SIG-M5 treated with dmso at 0.1 percent for 504 hours (cell line): ENCODE data around the gene ATG16L1.
A peak's percentile ranks its signal among the peaks of the same experiment; 100 is the strongest.

Source experiments
- DNase-seq: peaks from one replicate; lab custom pipeline; 2025; ENCODE audit not compliant: unreplicated experiment; lab: John Stamatoyannopoulos, UW

The ATG16L1 gene

DNA sequence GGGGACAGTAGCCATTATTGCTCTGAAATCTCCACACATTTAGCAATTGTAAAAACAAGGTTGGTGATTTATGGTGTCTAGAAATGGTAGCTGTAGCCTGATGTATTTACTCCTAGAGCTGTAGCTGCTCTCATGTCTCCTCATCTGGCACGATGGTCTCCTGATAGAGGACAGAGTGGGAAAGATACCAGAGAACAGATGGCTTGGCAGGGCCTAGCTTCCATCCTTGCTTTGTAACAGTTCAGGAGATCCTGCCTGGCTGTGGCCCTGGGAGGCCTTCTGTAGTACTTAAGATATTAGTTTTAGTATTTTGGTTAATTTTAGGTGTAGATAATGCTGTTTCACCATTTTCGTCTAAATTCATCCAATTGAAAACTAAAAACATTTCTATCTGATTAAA lies 6.7 kb downstream of the ATG16L1 start:
- DNase-seq: no peak

DNA sequence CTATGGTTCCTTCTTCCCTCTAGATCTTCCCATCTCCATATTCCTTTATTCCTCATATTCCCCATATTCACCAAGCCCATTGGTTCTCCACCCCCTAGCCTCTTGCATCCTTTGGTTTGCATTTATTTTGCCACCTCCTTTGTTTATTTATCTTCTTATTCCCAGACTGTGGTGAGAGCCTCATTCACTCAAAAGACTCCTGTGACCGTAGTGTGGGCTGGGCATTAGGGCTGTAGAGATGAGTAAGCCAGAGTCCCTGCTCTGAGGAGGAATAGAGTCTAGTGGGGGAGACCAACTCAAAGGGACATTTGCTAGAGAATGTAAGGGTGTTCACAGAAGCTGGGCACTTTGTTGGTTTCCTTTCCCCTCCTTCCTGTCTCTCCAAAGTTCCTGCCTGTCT lies 8.3 kb downstream of the ATG16L1 start:
- no peak for DNase-seq

DNA sequence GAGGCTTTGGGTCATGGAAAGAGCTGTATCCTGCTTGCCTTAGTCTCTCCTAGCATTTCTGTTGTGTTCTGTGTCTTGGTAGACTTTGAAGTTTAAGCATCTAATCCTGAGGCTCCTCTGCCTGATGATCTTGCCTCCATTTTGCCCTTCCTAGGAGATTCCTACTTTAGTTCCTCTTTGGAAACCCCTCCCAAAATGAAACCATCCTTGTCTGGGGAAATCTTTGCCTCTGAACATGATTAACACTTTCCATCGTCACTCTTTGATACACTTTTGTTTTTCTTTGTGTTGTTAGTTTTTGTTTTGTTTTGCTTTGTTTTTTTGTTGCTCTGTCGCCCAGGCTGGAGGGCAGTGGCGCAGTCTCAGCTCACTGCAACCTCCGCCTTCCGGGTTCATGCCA lies 9.2 kb downstream of the ATG16L1 start:
- no peak for DNase-seq

DNA sequence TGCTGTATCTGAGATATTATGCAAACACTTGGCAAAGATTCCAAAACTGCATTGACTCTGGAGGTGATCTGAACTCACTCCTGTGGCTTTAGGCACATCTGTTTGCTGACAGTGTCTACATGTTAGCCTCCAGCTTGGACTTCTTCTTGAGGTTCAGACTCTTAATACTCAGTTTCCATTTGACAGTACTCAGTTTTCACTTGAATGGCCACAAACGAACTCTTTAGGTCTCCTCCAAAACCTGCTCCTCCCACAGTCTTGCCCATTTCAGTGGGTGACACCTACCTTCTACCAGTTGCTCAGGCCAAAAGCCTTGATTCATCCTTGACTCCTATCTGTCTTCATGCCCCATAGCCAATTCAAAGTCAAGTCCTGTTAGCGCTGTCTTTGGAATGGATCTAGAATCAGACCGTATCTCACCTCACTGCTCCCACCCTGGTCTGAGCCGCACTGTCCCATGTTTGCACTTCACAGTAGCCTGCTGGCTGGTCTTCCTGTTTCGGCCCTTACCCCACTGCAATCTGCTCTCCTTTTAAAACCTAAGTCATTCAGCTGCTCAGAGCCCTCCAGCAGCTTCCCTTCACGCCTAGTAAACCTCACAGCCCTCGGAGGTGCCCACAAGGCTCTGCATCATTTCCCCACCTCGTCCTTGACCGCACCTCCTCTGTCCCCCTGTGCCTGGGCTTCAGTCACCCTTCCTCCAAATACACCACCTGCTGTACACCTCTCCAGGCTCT lies 10.5 kb downstream of the ATG16L1 start:
- no peak for DNase-seq

DNA sequence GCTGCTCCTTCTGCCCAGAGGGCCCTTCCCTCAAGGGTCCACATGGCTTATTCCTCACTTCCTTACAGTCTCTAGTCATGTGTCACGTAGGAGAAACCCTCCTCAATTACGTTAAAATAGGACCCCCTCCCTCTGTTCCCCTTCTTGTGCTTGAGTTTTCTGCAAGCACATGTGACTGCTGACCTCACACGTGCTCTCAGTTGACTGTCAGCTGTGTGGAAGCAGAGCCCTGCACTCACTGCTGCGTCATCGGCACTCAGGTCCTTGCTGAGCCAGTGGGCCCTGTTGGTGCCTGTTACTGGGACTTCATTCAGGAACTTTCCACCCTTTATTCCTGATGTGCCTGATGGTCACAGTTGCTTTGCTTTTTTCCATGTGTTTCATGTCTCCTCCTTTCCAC lies 11.1 kb downstream of the ATG16L1 start:
- no peak for DNase-seq

DNA sequence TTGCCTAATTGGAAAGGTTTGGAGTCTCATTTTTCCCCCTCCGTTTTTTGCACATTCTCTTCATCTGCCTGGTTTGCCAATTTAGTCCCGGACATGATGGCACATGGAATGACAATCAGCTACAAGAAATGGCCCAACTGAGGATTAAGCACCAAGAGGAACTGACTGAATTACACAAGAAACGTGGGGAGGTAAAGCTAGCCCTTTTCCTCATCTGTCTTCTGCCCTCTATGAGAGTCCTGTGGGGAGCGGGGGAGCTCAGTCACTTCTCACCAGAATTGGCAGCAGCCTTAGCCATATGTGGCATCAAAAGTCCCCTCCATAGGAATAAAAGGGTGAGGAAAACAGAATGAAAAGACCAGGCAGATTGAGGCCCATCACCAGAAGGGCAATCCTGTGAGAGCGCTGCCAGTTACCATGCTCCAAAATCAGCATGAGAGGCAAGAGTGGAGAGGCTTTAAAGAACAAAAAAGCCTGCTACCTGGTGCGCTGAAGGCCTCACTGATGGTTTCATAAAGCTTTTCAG lies 11.6 kb downstream of the ATG16L1 start:
- no peak for DNase-seq

DNA sequence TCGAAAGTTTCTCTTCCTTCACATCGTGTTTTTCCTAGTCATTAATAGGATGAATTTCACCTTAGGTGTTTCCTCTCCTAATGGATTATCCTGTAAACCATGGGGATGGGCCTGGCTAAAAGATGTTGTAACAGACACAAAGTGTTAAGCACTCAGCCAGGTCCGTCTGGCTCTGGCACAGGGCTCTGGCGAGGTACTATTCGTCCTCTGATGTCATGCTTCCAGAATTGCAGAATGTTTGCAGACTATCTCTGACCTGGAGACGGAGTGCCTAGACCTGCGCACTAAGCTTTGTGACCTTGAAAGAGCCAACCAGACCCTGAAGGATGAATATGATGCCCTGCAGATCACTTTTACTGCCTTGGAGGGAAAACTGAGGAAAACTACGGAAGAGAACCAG lies 13.2 kb downstream of the ATG16L1 start:
- no peak for DNase-seq

DNA sequence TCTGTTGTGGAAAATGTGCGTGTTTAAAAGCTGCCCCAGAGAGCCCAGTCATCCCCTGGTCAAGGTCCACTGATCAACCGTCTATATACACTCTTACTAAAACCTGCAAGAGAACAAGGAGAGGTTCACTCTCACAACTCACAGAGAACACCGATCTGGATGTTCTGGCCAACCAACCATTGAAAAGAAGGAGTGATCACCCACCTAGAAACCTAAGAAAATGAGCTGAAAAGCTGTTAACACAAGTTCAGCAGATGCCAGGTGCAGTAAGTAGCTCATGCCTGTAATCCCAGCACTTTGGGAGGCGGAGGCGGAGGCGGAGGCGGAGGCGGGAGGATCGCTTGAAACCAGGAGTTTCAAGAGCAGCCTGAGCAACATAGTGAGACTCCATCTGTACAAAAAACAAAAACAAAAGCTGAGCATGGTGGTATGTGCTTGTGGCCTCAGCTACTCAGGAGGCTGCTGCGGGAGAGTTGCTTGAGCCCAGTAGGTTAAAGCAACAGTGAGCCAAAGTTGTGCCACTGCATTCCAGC lies 14.5 kb downstream of the ATG16L1 start:
- DNase-seq: no peak

DNA sequence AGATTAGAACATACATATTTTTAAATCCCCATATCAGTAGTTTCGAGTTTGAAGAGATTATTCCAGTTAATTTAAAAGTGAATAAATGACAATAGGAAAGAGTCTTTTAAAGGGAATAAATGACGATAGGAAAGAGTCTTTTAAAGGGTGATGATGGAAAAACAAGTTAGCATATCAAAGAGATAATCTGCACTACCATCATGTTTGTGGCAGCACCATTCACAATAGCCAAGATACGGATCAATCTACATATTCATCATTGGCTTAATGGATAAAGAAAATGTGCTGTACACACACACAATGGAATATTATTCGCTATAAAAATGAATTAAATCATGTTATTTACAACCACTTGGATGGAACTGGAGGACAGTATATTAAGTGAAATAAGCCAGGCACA lies 15.0 kb downstream of the ATG16L1 start:
- no peak for DNase-seq

DNA sequence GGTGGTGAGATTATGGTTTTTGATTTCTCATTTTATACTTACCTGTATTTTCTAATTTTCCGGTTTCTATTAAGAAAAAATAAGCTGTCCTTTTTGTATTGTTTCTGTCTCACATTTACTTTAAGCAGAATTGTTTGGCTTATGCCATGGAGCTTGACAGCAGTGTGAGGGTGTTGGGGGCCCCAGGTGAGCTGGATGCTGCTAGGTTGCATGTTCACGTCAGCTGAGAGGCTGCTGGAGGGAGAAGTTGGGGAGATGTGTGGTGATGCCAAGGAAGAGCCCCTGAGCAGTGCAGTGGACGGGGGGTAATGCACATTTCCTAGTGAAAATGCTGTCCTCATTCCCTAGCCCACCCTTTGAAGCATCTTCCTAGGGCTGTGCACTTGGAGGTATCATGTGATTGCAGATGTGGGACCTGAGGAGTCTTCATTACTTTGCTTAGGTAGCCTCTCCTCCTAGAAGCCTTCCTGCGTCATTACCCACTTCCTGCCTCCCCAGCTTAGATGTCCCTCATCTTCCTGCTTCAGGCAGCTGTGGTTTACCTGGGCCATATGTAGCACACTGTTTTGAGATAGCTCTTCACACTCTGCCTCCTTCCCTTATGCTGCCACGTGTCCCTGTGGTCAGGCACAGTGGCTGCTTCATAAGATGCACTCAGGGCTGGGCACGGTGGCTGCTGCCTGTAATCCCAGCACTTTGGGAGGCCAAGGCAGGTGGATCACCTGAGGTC lies 16.2 kb downstream of the ATG16L1 start:
- DNase-seq: no peak

DNA sequence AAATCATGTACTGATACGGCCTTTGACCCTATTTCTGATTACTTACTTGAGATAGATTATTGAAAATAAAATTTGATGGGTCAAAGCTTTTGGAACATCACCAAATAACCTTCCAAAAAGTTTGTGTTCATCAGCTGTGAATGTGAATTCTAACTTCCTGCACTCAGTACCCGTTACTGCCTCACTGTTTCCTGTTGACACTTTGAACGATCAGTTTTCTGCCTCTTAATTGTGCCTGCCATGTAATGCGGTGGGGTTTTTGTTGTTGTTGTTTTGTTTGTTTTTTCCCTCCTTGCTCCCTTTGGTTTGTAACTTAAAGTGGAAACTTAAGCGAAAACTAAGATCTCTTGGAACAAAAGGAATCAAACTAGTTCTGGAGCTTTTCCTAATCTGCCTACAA lies 18.9 kb downstream of the ATG16L1 start:
- no peak for DNase-seq

DNA sequence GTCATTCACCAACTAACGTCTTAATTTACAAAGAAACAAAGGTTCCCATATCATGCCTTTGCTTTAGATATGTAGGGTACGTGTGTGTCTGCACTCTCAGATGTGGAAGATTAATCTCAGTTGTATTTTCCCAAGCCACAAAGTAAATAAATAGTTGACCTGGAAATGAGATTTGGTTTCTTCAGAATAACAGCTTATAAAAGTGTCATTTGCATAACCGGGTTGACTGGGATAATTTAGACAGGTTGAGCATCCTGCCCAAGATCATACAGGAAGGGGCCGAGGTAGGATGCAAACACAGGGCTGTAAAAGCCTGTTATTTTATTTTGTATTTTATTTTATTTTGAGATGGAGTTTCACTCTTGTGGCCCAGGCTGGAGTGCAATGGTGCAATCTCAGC lies 19.5 kb downstream of the ATG16L1 start:
- DNase-seq: no peak

DNA sequence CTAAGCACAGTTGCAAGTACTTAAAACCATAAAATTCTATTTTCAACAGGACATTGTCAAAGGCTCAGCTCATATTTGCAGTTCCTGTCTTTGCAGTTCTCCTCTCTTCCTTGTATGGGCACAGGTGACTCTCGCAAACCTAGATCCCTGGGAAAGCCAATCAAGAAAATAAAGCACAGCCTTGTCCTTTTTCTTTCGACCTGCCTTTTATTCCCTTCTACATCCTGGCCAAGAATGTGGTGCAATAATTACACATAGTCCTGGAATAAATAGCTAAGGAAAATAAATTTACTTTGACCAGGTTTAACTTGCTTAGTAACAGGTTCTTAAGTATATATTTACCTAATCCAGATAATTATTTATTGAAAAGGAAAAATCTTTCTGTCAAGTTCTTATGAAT lies 20.2 kb downstream of the ATG16L1 start:
- peak; percentile 44 for DNase-seq

DNA sequence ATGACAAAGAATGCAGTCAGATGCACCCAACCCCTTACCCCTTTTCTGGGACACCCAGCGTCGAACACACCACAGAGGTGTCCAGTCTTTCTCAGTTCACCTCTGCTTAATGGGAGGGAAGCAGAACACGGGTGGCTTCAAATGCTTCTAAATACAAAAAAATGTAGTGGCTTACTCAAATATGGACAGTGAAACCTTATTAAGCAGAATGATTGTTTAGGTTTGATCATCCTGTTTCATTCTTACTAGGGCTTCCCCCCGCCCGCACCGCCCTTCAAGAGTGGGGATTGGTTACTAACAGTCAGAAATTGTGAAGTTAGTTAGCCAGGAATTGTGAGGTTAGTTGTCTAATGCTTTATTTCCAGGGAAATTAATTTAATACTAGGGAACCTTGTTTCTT lies 21.6 kb downstream of the ATG16L1 start:
- DNase-seq: no peak

DNA sequence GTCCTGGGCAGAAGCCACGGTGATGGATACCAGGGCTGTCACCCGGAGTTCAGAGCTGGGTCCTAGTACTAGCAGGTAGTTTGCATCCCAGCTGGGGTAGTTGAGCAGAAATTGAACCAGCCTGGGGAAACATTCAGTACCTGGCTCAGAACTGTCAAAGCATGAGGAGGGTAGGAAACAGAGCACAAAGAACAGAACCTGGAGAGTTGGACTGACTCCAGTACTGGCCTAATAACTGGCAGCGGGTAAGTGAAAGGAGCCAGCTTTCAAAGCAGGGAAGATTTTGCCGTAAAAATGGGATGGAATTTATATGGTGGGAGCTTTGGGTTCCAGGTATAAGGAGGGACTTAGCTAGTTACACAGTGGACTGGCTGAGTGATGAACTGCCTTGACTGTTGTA lies 23.8 kb downstream of the ATG16L1 start:
- no peak for DNase-seq

DNA sequence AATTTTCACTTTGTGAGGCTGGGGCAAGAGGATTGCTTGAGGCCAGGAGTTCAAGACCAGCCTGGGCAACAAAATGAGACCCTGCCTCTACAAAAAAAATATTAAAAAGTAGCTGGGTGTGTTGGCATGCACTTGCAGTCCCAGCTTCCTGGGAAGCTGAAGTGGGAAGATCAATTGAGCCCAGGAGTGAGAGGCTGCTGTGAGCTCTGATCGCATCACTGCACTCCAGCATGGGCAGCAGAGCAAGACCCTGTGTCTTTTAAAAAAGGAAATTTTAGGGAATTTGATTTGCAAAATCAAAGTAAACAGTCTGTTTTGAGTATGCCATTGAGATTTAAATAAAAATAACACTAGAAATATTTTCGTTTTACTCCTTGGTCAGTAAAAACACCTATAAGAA lies 27.4 kb downstream of the ATG16L1 start:
- DNase-seq: no peak

DNA sequence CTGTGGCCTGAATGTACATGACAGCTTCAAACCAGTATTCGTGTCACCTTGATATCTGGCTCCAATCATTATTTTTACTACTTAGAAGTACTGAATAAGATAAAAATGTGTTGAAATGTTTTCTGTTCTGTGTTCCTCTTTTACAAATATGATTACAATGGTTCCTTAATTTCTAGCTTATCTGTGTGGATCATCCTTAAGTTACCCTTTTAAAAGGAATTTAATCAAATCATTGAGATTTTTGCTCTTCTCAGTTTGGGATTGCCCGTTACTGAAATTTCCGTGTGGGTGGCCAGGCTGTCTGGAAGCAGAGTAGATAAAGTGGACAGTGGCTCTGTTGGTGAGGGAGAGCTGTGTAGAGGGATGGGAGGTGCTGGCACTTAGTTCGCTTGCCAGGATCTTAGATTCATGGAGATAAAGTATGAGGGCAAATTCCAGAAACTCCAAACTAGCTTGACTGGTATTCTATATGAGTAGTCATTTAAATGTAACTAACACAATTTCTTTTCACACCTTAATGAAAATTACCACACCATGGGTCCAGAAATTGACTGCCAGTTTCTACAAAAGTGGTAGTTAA lies 28.7 kb downstream of the ATG16L1 start:
- no peak for DNase-seq

DNA sequence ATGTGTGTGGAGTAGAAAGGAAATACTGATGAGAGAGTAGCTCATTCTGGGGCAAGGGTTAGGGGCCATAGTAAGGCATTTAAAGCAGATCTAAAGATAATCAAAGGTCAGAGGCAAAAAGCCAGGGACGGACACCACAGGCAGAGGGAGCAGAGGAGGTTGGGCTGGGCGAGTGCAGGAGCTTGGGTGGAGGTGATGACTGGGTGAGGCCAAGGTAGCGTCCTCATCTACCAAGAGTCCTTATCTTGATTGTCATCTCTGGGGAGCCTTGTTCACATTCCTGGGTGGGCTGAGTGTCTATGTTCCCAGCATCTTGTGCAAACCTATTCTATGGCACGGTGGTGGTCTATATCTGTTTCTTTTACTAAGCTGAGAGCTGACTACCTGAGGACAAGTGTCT lies 30.1 kb downstream of the ATG16L1 start:
- DNase-seq: no peak

DNA sequence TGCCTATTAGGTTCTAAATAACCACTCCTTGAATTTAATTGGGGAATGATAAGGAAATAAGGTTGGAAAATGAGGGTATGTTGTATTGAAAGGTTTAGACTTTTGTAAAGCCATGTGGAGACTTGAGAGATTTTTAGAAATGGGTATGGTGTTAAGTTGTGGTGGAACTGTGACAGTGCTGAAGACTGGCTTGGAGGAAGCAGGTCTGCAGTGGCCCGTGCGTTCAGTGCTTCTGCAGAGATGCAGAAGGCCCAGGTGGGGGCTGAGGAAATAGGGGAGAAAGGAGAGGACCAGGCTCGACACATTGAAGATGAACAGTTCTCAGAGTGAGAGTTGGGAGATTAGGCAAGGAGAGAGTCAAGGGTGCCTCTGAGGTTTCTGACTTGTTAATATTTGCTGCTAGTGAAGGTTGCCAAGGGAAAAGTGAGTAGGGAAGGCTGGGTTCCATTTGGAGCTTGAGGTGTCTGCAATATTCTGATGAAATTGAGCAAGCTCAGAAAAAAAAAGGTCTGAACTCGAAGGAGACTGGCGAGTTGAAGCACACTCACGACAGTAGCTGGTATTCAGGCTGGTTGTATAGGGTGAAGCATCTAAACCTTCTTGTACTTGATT lies 30.6 kb downstream of the ATG16L1 start:
- no peak for DNase-seq

DNA sequence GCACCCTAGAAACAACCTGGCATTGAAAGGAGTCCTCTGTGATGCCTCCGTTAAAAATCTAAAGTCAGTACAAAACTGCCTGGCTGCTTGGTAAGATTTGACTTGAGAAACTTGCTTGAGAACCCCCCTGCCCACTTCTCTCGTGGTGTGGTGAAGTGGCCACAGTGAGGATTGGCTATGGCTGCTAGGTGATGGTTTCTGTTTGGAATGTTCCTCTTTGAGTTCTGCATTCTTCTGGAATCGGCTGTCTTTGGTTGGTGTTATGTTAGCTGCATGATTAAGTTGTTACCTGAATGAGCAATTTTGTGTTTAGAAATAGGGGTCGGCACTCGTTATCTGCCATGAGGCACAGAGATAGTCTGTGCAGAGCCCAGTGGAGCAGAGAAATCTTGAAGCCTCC lies 34.4 kb downstream of the ATG16L1 start:
- DNase-seq: no peak

DNA sequence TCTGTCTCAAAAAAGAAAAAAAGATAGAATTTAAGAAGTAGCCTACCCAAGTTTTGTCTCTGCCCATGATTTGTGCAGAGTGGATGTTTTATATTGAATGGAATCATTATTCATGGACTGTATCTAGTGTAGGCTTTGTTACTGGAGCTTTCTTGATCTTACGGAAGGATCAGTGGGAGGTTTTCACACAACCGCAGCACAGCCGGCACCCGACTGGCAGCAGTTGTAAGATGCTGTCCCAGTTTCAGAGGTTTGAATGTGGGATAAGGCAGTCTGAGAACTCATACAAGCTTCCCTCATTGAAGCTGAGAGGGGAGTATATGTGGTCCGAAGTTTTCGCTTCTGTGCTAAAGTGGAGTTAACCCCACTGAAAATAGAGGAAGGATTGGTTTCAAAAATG lies 36.4 kb downstream of the ATG16L1 start:
- no peak for DNase-seq

DNA sequence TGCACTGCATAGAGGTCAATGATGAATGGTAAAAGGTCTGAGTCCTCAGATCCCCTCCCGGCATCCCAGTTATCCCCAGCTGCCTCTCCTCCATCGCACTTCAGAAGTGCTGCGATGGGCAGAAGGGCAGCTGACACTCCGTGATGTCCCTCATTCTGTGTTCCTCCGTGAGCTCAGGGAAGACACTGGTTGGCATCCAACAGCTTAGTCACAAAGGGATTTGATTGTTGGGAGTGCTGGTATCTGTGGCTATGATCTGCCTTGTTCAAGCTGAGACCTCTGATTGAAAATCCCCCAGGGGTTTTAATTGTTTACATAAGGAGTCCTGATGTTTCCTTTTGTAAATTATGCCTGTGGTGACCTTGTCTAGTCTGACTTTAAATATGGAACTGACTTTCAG lies 37.2 kb downstream of the ATG16L1 start:
- DNase-seq: no peak
